WTC11 (cell line): ENCODE data around the gene MRGPRF. TPM values are rescaled to one million over a fixed set of nuclear protein-coding genes. Genes with fewer than 3 reads are reported as not detected.

Experiments used
- ATAC-seq: fragments of 200-7000 bp; cut with Tn5 transposase; 2 replicates; pipeline ENCODE4 v1.10.0; 2021; ENCODE audit warnings: mild to moderate bottlenecking, moderate library complexity
- CTCF ChIA-PET: fragments of 300-600 bp; sonication (Branson Sonifier 250); formaldehyde crosslinking; loops from one replicate; lab custom pipeline; 2021; ENCODE audit warnings: antibody characterized with exemption; lab: Charles Lee
- POLR2A ChIA-PET: fragments of 350-600 bp; sonication (Branson Sonifier 250); formaldehyde crosslinking; loops from one replicate; lab custom pipeline; 2021; ENCODE audit warnings: antibody characterized with exemption; lab: Charles Lee
- DNase-seq: peaks from one replicate; pipeline ENCODE4 v3.0.0; 2021; ENCODE audit warnings: low spot score
- H3K27ac Mint-ChIP-seq: 2 replicates; pipeline ENCODE4 v1.8.0; 2021; ENCODE audit warnings: mixed read lengths
- H3K27me3 Mint-ChIP-seq: 2 replicates; pipeline ENCODE4 v1.8.0; 2021; ENCODE audit warnings: low read depth, mild to moderate bottlenecking, moderate library complexity, mixed read lengths
- H3K36me3 Mint-ChIP-seq: 2 replicates; pipeline ENCODE4 v1.8.0; 2021; ENCODE audit warnings: mixed read lengths
- H3K4me1 Mint-ChIP-seq: 2 replicates; pipeline ENCODE4 v1.8.0; 2022; ENCODE audit warnings: mixed read lengths
- H3K4me3 Mint-ChIP-seq: 2 replicates; pipeline ENCODE4 v1.8.0; 2021; ENCODE audit warnings: mild to moderate bottlenecking, moderate library complexity, mixed read lengths
- H3K9me3 Mint-ChIP-seq: 2 replicates; pipeline ENCODE4 v1.8.0; 2021; ENCODE audit warnings: mixed read lengths
- AR ChIP-seq: fragments of 250-450 bp; sonication (Bioruptor Pico); IDR thresholded peaks from 2 replicates; pipeline ENCODE4 v1.9.0; 2021; ENCODE audit warnings: mild to moderate bottlenecking
- CREM ChIP-seq: sonication (generic); formaldehyde crosslinking; IDR thresholded peaks from 2 replicates; pipeline ENCODE4 v1.8.1; 2022; ENCODE audit warnings: mild to moderate bottlenecking, missing genetic modification reagents, moderate library complexity
- FOXJ3 ChIP-seq: sonication (generic); formaldehyde crosslinking; IDR thresholded peaks from 2 replicates; pipeline ENCODE4 v1.9.0; 2021; ENCODE audit warnings: missing genetic modification reagents, mild to moderate bottlenecking, borderline replicate concordance
- IRF2 ChIP-seq: sonication (generic); formaldehyde crosslinking; IDR thresholded peaks from 2 replicates; pipeline ENCODE4 v1.8.0; 2022; ENCODE audit warnings: low read depth, missing genetic modification reagents, borderline replicate concordance
- MXD4 ChIP-seq: fragments of 250-450 bp; sonication (Bioruptor Pico); IDR thresholded peaks from 2 replicates; pipeline ENCODE4 v1.8.0; 2021; ENCODE audit warnings: mild to moderate bottlenecking, moderate library complexity, borderline replicate concordance
- NR3C1 ChIP-seq: sonication (generic); formaldehyde crosslinking; conservative IDR thresholded peaks from 2 replicates; pipeline ENCODE4 v1.8.1; 2023; ENCODE audit warnings: low read depth, mild to moderate bottlenecking, missing genetic modification reagents
- RELA ChIP-seq: sonication (generic); formaldehyde crosslinking; IDR thresholded peaks from 2 replicates; pipeline ENCODE4 v1.8.1; 2022; ENCODE audit warnings: missing genetic modification reagents, mild to moderate bottlenecking, borderline replicate concordance
- RORB ChIP-seq: fragments of 250-450 bp; sonication (Bioruptor Pico); IDR thresholded peaks from 2 replicates; pipeline ENCODE4 v1.9.0; 2021; ENCODE audit warnings: mild to moderate bottlenecking
- SOX15 ChIP-seq: fragments of 250-450 bp; sonication (Bioruptor Pico); IDR thresholded peaks from 2 replicates; pipeline ENCODE4 v1.9.0; 2021; ENCODE audit warnings: mild to moderate bottlenecking
- ZNF138 ChIP-seq: sonication (generic); formaldehyde crosslinking; conservative IDR thresholded peaks from 2 replicates; pipeline ENCODE4 v1.8.1; 2022; ENCODE audit warnings: mild to moderate bottlenecking, moderate library complexity, missing genetic modification reagents
- ZNF416 ChIP-seq: fragments of 250-450 bp; sonication (Bioruptor Pico); IDR thresholded peaks from 2 replicates; pipeline ENCODE4 v1.9.0; 2021; ENCODE audit warnings: mild to moderate bottlenecking, inconsistent platforms
- ZNF532 ChIP-seq: fragments of 250-450 bp; sonication (Bioruptor Pico); IDR thresholded peaks from 2 replicates; pipeline ENCODE4 v1.9.0; 2021; ENCODE audit warnings: mild to moderate bottlenecking, borderline replicate concordance
- total RNA-seq: library from RNA; stranded (reverse); gene quantifications from 3 replicates; pipeline ENCODE4 v1.2.3, GENCODE V29; 2021
- TF ChIP-seq, protein P1 (sequence below): sonication (generic); formaldehyde crosslinking; IDR thresholded peaks from 2 replicates; pipeline ENCODE4 v1.8.0; 2022; ENCODE audit warnings: mild to moderate bottlenecking, missing genetic modification reagents
- TF ChIP-seq, protein P2 (sequence below): fragments of 250-450 bp; sonication (Bioruptor Pico); IDR thresholded peaks from 2 replicates; pipeline ENCODE4 v1.9.0; 2021; ENCODE audit warnings: mild to moderate bottlenecking
- TF ChIP-seq, protein P3 (sequence below): sonication (generic); formaldehyde crosslinking; IDR thresholded peaks from 2 replicates; pipeline ENCODE4 v1.8.0; 2022; ENCODE audit warnings: missing genetic modification reagents

MRGPRF gene
- total RNA-seq, 1 experiment from 2014 or later, result 3.8 TPM

DNA sequence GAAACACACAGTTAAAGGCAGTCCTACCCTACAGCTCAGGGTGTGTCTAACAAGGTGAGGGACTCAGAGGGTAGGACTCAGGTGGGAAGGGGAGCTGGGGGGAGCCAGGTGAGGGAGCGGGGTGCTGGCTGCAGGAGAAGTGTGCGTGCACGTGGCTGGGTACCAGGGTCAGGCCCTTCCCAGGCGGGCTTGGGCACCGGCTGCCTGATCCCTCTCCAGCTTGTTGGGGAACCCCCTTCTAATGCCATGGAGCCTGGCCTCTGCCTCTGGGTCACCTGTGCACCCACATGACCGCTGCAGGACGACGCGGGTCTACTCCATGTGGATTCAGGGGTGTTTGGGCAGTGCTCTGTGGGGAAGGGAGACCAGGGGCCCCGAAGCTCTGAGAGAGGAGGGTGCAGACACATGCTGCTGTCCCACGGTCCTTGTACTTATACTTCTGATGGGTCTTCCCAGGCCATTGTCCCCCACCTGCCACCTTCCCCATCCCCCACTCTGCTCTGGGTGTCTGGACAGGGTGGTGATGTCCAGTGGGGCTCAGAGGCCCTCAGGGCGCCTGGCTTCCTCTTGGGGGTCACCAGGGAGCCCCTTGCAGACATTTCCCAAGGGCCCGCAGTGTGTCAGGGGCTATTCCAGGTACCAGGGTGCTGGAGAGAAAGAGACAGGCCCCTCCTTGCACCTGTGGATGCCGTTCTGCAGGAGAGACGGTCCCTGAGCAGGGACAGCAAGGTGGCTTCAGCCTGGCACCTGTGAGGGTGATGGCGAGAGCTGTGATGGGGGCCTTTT is 21.9 kb downstream of the MRGPRF start:
- no peaks in the 10 kb centered on the region for H3K4me1 Mint-ChIP-seq
- CTCF ChIA-PET, result interaction anchor here (0.6 kb wide), 2 partner anchors 22 to 407 kb away, joined by 3 read pairs; partner anchors contain the start of gene MRGPRF
- DNase-seq (peak; percentile 5), ATAC-seq (no peak)
- TF ChIP-seq ZNF416 (no peak), ZNF532 (CRISPR knock-in tag) (no peak), AR (no peak)
- H3K9me3 Mint-ChIP-seq, result peaks cover 13% of the 10 kb centered on the region
- H3K27ac Mint-ChIP-seq, result no peak overlapping the region
- no peak overlapping the region for H3K4me3 Mint-ChIP-seq
- H3K27me3 Mint-ChIP-seq, result peaks cover 4% of the 10 kb centered on the region; the same call in 1 of the 2 replicates
- H3K36me3 Mint-ChIP-seq, result 0 out of 2 replicates have a peak, but pooled peaks cover 9% of the 10 kb centered on the region
- POLR2A ChIA-PET, result no interaction called here

DNA sequence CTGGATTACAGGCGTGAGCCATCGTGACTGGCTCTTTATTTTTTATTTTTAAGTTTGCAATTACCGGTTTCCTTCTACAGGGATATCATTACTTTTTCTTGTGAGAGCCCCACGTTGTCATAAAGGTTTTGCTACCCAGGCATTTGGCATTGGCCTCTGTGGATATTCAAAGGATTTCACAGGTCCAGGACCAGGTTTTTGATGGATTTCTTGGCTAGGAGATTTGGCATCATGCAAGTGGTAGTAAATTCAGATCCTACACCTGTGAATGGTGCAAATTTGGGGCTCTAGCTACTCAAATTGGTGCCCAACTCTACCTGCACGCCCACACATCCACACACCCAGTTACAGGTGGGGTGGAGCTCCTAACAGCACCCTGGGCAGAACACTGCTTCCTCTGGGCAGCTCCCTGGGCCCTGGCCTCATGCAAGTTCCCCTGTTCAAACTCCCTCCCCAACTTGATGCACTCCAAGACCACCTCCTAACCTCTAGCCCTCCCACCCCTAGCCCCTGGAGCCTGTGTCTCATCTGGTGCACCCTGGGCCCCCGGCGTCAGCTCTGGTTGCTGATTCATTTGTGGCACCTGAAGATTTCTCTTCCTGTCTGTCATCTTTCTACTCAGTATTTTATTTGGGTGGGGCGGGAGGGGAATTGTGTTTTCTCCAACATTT is 23.0 kb downstream of the MRGPRF start:
- ChIA-PET CTCF (interaction anchor here (0.6 to 0.7 kb wide), 3 partner anchors 34 to 1409 kb away, joined by 3 read pairs; no protein-coding TSS in a partner anchor), POLR2A (no interaction called here)
- no peak overlapping the region for H3K4me3 Mint-ChIP-seq
- H3K9me3 Mint-ChIP-seq, result peaks cover 13% of the 10 kb centered on the region
- H3K27ac Mint-ChIP-seq, result no peak overlapping the region
- no peak for TF ChIP-seq RELA
- peak; percentile 5 for DNase-seq
- H3K4me1 Mint-ChIP-seq, result no peaks in the 10 kb centered on the region
- H3K36me3 Mint-ChIP-seq, result 0 out of 2 replicates have a peak, but pooled peaks cover 9% of the 10 kb centered on the region
- peaks cover 4% of the 10 kb centered on the region; the same call in 1 of the 2 replicates for H3K27me3 Mint-ChIP-seq
- no peak for ATAC-seq

DNA sequence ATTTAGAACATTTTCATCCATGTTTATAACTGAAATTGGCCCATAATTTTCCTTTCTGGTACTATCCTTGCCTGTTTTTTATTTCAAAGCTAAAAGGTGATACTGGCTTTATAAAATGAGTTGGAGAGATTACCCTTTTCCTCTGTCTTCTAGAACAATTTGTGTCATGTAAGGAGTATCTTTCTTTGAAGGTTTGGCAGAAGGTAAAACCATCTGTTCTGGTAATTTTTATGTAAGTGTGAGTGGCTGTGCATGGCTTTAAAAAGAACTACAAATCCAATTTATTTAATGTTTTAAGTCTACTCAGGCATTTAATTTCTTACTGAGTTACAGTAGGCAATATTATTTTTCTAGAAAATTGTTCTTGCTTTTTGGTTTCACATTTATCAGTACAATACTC is 24.6 kb downstream of the MRGPRF start:
- no peak overlapping the region for H3K4me3 Mint-ChIP-seq
- H3K27me3 Mint-ChIP-seq, result peaks cover 4% of the 10 kb centered on the region; the same call in 1 of the 2 replicates
- H3K27ac Mint-ChIP-seq, result no peak overlapping the region
- ATAC-seq, result no peak
- CTCF ChIA-PET, result no interaction called here
- POLR2A ChIA-PET, result no interaction called here
- DNase-seq, result no peak
- peaks cover 13% of the 10 kb centered on the region for H3K9me3 Mint-ChIP-seq
- H3K4me1 Mint-ChIP-seq, result no peaks in the 10 kb centered on the region
- 0 out of 2 replicates have a peak, but pooled peaks cover 9% of the 10 kb centered on the region for H3K36me3 Mint-ChIP-seq
- TF ChIP-seq SOX15 (CRISPR knock-in tag) (no peak), NR3C1 (CRISPR knock-in tag) (no peak), IRF2 (CRISPR knock-in tag) (no peak), MXD4 (CRISPR knock-in tag) (no peak), RORB (CRISPR knock-in tag) (no peak), CREM (CRISPR knock-in tag) (no peak), FOXJ3 (CRISPR knock-in tag) (no peak), ZNF138 (CRISPR knock-in tag) (no peak)
- TF ChIP-seq, protein P1, sequence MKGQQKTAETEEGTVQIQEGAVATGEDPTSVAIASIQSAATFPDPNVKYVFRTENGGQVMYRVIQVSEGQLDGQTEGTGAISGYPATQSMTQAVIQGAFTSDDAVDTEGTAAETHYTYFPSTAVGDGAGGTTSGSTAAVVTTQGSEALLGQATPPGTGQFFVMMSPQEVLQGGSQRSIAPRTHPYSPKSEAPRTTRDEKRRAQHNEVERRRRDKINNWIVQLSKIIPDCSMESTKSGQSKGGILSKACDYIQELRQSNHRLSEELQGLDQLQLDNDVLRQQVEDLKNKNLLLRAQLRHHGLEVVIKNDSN (CRISPR knock-in tag), result no peak
- TF ChIP-seq, protein P2, sequence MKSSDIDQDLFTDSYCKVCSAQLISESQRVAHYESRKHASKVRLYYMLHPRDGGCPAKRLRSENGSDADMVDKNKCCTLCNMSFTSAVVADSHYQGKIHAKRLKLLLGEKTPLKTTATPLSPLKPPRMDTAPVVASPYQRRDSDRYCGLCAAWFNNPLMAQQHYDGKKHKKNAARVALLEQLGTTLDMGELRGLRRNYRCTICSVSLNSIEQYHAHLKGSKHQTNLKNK (CRISPR knock-in tag), result no peak
- TF ChIP-seq, protein P3, sequence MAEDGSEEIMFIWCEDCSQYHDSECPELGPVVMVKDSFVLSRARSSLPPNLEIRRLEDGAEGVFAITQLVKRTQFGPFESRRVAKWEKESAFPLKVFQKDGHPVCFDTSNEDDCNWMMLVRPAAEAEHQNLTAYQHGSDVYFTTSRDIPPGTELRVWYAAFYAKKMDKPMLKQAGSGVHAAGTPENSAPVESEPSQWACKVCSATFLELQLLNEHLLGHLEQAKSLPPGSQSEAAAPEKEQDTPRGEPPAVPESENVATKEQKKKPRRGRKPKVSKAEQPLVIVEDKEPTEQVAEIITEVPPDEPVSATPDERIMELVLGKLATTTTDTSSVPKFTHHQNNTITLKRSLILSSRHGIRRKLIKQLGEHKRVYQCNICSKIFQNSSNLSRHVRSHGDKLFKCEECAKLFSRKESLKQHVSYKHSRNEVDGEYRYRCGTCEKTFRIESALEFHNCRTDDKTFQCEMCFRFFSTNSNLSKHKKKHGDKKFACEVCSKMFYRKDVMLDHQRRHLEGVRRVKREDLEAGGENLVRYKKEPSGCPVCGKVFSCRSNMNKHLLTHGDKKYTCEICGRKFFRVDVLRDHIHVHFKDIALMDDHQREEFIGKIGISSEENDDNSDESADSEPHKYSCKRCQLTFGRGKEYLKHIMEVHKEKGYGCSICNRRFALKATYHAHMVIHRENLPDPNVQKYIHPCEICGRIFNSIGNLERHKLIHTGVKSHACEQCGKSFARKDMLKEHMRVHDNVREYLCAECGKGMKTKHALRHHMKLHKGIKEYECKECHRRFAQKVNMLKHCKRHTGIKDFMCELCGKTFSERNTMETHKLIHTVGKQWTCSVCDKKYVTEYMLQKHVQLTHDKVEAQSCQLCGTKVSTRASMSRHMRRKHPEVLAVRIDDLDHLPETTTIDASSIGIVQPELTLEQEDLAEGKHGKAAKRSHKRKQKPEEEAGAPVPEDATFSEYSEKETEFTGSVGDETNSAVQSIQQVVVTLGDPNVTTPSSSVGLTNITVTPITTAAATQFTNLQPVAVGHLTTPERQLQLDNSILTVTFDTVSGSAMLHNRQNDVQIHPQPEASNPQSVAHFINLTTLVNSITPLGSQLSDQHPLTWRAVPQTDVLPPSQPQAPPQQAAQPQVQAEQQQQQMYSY, result no peak
